HL-60 (cell line): ENCODE data around the gene DENND1A.

Experiments used
- POLR2AphosphoS5 ChIP-seq: IDR thresholded peaks from 2 replicates; pipeline ENCODE4 v1.6.1; 2012; ENCODE audit warnings: low read depth
- TF ChIP-seq, protein P1 (sequence below): IDR thresholded peaks from one replicate; pipeline ENCODE4 v1.5.1; 2011; ENCODE audit warnings: low read length, control low read depth, inconsistent platforms; ENCODE audit not compliant: insufficient read depth

DNA sequence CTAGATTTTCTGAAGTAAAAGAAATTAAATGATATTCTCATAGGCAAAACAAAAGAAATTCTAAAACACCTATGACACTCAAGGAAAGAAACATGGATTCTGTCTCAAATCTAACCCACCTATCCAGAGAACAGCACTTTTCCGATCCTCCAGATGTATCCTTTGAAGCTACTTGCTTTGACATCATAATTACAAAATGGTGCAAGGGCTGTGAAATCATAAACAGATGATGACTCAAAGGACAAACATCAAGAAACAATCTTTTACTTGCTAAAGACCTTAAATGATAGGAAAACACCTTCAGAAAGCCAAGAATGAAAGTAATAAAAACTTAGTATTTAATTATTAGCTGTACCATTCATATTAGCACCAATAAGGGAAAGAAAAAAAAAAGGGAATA lies 202.6 kb downstream of the DENND1A start:
- TF ChIP-seq, protein P1, sequence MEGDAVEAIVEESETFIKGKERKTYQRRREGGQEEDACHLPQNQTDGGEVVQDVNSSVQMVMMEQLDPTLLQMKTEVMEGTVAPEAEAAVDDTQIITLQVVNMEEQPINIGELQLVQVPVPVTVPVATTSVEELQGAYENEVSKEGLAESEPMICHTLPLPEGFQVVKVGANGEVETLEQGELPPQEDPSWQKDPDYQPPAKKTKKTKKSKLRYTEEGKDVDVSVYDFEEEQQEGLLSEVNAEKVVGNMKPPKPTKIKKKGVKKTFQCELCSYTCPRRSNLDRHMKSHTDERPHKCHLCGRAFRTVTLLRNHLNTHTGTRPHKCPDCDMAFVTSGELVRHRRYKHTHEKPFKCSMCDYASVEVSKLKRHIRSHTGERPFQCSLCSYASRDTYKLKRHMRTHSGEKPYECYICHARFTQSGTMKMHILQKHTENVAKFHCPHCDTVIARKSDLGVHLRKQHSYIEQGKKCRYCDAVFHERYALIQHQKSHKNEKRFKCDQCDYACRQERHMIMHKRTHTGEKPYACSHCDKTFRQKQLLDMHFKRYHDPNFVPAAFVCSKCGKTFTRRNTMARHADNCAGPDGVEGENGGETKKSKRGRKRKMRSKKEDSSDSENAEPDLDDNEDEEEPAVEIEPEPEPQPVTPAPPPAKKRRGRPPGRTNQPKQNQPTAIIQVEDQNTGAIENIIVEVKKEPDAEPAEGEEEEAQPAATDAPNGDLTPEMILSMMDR, result no peak
- TF ChIP-seq POLR2AphosphoS5, result no peak
